GM23338 (cell line): ENCODE measurements around the gene JAK2. TPM values are rescaled to one million over a fixed set of nuclear protein-coding genes. Genes with fewer than 3 reads are reported as not detected.
A peak's percentile ranks its signal among the peaks of the same experiment; 100 is the strongest.

Source experiments
- ATAC-seq: fragments of 200-7000 bp; cut with Tn5 transposase; 3 replicates; pipeline ENCODE4 v1.9.1; 2020
- DNase-seq: peaks from one replicate; pipeline ENCODE4 v3.0.0-alpha.2; 2015; ENCODE audit warnings: low spot score
- H2AFZ ChIP-seq: fragments of 200-600 bp; sonication (generic); 2 replicates; pipeline ENCODE4 v1.8.0; 2016; ENCODE audit warnings: antibody characterized with exemption, mild to moderate bottlenecking, moderate library complexity
- H3F3A ChIP-seq: fragments of 200-600 bp; sonication (generic); replicated peaks from 2 replicates; pipeline ENCODE4 v1.8.0; 2017; ENCODE audit warnings: antibody characterized with exemption, mixed run types, low read depth
- H3K27ac ChIP-seq: fragments of 200-600 bp; sonication (generic); 2 replicates; pipeline ENCODE4 v1.6.1; 2016; ENCODE audit warnings: low read depth
- H3K27me3 ChIP-seq: fragments of 200-600 bp; sonication (generic); 2 replicates; pipeline ENCODE4 v1.8.0; 2016; ENCODE audit warnings: mild to moderate bottlenecking, mixed run types, moderate library complexity; ENCODE audit not compliant: insufficient read depth
- H3K36me3 ChIP-seq: fragments of 200-600 bp; sonication (generic); 2 replicates; pipeline ENCODE4 v1.8.0; 2016; ENCODE audit warnings: mild to moderate bottlenecking; ENCODE audit not compliant: insufficient read depth
- H3K4me1 ChIP-seq: fragments of 200-600 bp; sonication (generic); 2 replicates; pipeline ENCODE4 v1.8.0; 2016; ENCODE audit warnings: mild to moderate bottlenecking, moderate library complexity; ENCODE audit not compliant: insufficient read depth
- H3K4me2 ChIP-seq: fragments of 200-600 bp; sonication (generic); 2 replicates; pipeline ENCODE4 v1.7.1; 2017; ENCODE audit warnings: mixed run types
- H3K4me3 ChIP-seq: fragments of 200-600 bp; sonication (generic); 2 replicates; pipeline ENCODE4 v1.6.1; 2016; ENCODE audit warnings: mixed run types
- H3K79me2 ChIP-seq: fragments of 200-600 bp; sonication (generic); replicated peaks from 2 replicates; pipeline ENCODE4 v1.8.0; 2017; ENCODE audit warnings: mild to moderate bottlenecking; ENCODE audit not compliant: insufficient read depth
- H3K9me2 ChIP-seq: fragments of 200-600 bp; sonication (generic); 2 replicates; pipeline ENCODE4 v1.8.0; 2017; ENCODE audit not compliant: insufficient read depth
- H4K20me1 ChIP-seq: fragments of 200-600 bp; sonication (generic); replicated peaks from 2 replicates; pipeline ENCODE4 v1.8.0; 2017; ENCODE audit warnings: mild to moderate bottlenecking; ENCODE audit not compliant: insufficient read depth
- H3K27ac Mint-ChIP-seq: 2 replicates; pipeline ENCODE4 v1.8.0; 2020; ENCODE audit warnings: inconsistent platforms, mild to moderate bottlenecking, moderate library complexity, mixed read lengths
- H3K27me3 Mint-ChIP-seq: 3 replicates; pipeline ENCODE4 v1.8.0; 2022; ENCODE audit warnings: low read depth, mild to moderate bottlenecking, moderate library complexity, mixed read lengths, inconsistent platforms; ENCODE audit not compliant: insufficient read depth, poor library complexity
- H3K36me3 Mint-ChIP-seq: 3 replicates; pipeline ENCODE4 v1.8.0; 2021; ENCODE audit warnings: low read depth, mild to moderate bottlenecking, inconsistent platforms, moderate library complexity, mixed read lengths
- H3K4me1 Mint-ChIP-seq: 3 replicates; pipeline ENCODE4 v1.8.0; 2020; ENCODE audit warnings: mild to moderate bottlenecking, inconsistent platforms, mixed read lengths
- H3K4me3 Mint-ChIP-seq: 3 replicates; pipeline ENCODE4 v1.8.0; 2021; ENCODE audit warnings: moderate library complexity, mild to moderate bottlenecking, inconsistent platforms, mixed read lengths
- H3K9me3 Mint-ChIP-seq: 3 replicates; pipeline ENCODE4 v1.8.0; 2020; ENCODE audit warnings: moderate library complexity, mild to moderate bottlenecking, inconsistent platforms, mixed read lengths
- CTCF ChIP-seq, 2 experiments: fragments of 200-600 bp in 1 of 2; sonication (generic) in 1 of 2; conservative IDR thresholded peaks; 2 replicates each; pipeline versions ENCODE4 v1.5.1 to v1.6.1; 2016 to 2017; ENCODE audit warnings: antibody characterized with exemption in 2 of 2, low read depth in 2 of 2, mild to moderate bottlenecking in 2 of 2, moderate library complexity in 1 of 2
- ETS1 ChIP-seq: IDR thresholded peaks from 2 replicates; pipeline ENCODE4 v1.6.1; 2016; ENCODE audit warnings: antibody characterized with exemption
- EZH2 ChIP-seq: fragments of 200-600 bp; sonication (generic); IDR thresholded peaks from one replicate; pipeline ENCODE4 v1.8.0; 2017; ENCODE audit warnings: antibody characterized with exemption, mild to moderate bottlenecking, low read depth; ENCODE audit not compliant: unreplicated experiment
- POLR2AphosphoS5 ChIP-seq: IDR thresholded peaks from 2 replicates; pipeline ENCODE4 v1.6.1; 2016; ENCODE audit warnings: antibody characterized with exemption, low read depth
- ZNF462 ChIP-seq: fragments of 250-450 bp; sonication (Bioruptor Pico); IDR thresholded peaks from 2 replicates; pipeline ENCODE4 v1.5.0; 2020; ENCODE audit warnings: mild to moderate bottlenecking, moderate library complexity
- polyA plus RNA-seq: library from polyadenylated mRNA; unstranded; fragments of >200 nt; fragmentation: Nextera tagmentation; extraction: Ambion mirVana; gene quantifications from 2 replicates; pipeline ENCODE4 v1.2.1, GENCODE V29; 2016
- total RNA-seq: library from RNA; depleted of rRNA; stranded (reverse); fragments of >200 nt; shearing (Covaris generic); gene quantifications from 2 replicates; pipeline ENCODE4 v1.2.3, GENCODE V29; 2014; rRNA removed

The JAK2 gene
- total and polyA plus RNA-seq, 2 experiments from 2014 or later, result 1.1 to 3.0 TPM

DNA sequence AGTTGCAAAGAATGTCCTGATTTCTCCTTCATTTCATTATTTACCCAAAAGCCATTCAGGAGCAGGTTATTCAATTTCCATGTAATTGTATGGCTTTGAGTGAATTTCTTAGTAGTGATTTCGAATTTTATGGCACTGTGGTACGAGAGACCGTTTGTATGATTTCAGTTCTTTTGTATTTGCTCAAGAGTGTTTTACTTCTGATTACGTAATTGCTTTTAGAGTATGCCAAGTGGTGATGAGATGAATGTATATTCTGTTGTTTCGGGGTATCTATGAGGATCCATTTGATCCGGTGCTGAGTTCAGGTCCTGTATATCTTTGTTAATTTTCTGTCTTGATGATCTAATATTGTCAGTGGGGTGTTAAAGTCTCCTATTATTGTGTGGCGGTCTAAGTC is 159.1 kb downstream of the JAK2 start (continued):
- TF ChIP-seq ZNF462 (CRISPR knock-in tag) (no peak), EZH2 (no peak), POLR2AphosphoS5 (no peak), ETS1 (no peak)

DNA sequence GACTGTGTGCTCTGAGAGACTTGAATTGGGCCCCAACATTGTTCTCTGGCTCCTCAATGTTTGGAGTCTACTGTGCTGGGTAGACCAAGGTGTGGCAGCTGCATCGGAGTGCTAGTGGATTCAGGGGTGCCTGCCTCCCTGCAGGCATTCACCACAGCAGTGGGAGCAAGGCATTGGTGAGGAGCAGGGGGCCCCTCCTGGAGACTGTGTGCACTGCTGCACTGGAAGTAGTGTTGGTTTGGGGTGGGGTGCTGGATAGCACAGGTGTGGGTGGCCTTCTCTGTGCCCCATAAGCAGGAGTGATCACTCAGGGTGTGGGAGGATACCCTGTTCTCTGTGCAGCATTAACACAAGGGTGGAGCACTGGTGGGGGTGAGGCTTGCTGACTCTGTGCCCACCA is 161.2 kb downstream of the JAK2 start:
- Histone ChIP-seq H3K4me3 (no peak overlapping the region), H3F3A (no peaks in the 10 kb centered on the region), H4K20me1 (no peaks in the 10 kb centered on the region), H3K79me2 (no peaks in the 10 kb centered on the region), H3K9me2 (no peaks in the 10 kb centered on the region), H3K27me3 (no peaks in the 10 kb centered on the region), H2AFZ (no peak overlapping the region), H3K4me1 (no peaks in the 10 kb centered on the region), H3K36me3 (no peaks in the 10 kb centered on the region), H3K4me2 (no peak overlapping the region), H3K27ac (no peak overlapping the region)
- no peaks in the 10 kb centered on the region for H3K9me3 Mint-ChIP-seq
- H3K4me3 Mint-ChIP-seq, result no peak overlapping the region
- H3K36me3 Mint-ChIP-seq, result peaks cover 6% of the 10 kb centered on the region; the same call in 1 of the 3 replicates
- TF ChIP-seq POLR2AphosphoS5 (no peak), CTCF (conservative IDR thresholded peaks at IDR 0.05; ENCODE audit: low read depth in 2 of 2) (peak; percentile 21 to 52; a peak in 3 of 4 replicates)
- peaks cover 2% of the 10 kb centered on the region for H3K27me3 Mint-ChIP-seq
- H3K4me1 Mint-ChIP-seq, result no peaks in the 10 kb centered on the region
- ATAC-seq (peak; percentile 54), DNase-seq (no peak)
- no peak overlapping the region for H3K27ac Mint-ChIP-seq

Other genes starting within 250 kb of the JAK2 start
- gene AK3, start 244.1 kb upstream of the JAK2 start, total RNA-seq, result 34.3 and 40.2 TPM in 2 replicates
- gene AK3, start 244.1 kb upstream of the JAK2 start, polyA plus RNA-seq, result 29.6 and 30.1 TPM in 2 replicates
- gene RCL1, start 192.3 kb upstream of the JAK2 start, total RNA-seq, result 41.2 and 44.1 TPM in 2 replicates
- gene RCL1, start 192.3 kb upstream of the JAK2 start, polyA plus RNA-seq, result 19.3 and 20.7 TPM in 2 replicates
- gene INSL6, start 200.4 kb downstream of the JAK2 start, total RNA-seq, result not detected in 2 replicates
- 0.19 TPM in 1 of 2 replicates, not detected in the other for gene INSL6, start 200.4 kb downstream of the JAK2 start, polyA plus RNA-seq
- gene INSL4, start 246.1 kb downstream of the JAK2 start, total RNA-seq, result not detected in 2 replicates
- gene INSL4, start 246.1 kb downstream of the JAK2 start, polyA plus RNA-seq, result not detected in 2 replicates